HG03354 (cell line): ENCODE results near the gene CHRM2.

Experiments
- ATAC-seq: cut with Tn5 transposase; IDR thresholded peaks from one replicate; pipeline ENCODE4 v1.9.1; 2021; ENCODE audit warnings: mild to moderate bottlenecking; ENCODE audit not compliant: unreplicated experiment, poor library complexity, severe bottlenecking

Gene CHRM2

DNA sequence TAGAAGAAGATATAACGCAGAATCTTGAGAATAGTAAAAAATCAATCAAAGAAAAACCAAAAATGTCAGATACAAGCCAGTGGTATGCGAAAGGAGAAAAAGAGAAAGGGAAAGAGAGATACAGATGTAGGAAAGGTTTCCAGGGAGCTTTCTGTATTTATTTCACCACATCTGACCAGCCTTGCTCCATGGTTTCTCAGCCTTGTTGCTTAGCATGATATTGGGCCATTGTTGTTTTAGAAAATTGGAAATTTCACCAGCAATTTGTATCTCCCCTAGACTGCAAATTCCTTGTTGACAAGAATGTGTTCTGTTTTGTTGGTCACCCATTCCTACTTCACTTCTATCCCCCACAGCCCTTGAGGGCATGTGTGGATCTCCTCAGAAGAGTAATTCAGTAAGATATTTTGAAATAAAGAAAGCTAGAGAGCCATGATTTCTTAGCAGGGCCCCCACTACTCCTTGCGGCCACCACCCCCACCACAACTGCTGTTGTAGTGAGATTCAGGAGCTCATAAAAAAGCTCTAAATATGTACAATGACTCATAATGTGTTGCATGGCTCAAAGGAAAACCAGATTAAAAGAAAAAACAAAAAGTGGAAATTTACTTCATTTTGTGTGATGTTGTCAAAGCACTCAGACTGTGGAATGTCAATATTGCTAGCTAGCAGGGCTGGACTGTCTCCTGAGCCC lies 138.7 kb downstream of the CHRM2 start:
- ATAC-seq = no peak

DNA sequence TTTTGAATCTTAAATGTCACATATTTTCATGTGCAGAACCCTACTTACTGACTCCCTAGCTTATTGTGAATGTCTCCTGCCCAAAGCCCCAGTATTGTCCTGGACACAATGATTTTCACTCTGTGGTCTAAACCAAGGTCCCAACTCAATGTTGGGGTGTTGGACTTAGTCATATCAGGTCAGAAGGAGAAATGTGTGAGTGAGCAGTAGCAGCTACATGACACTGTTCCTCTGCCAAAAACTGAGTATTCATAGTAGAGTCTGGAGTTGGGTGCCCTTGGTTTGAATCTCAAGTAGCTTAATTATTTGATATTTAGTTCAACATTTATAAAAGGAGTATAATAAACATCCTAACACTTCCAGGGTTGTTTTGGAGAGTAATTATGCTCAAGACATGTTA lies 141.0 kb downstream of the CHRM2 start:
- no peak for ATAC-seq

DNA sequence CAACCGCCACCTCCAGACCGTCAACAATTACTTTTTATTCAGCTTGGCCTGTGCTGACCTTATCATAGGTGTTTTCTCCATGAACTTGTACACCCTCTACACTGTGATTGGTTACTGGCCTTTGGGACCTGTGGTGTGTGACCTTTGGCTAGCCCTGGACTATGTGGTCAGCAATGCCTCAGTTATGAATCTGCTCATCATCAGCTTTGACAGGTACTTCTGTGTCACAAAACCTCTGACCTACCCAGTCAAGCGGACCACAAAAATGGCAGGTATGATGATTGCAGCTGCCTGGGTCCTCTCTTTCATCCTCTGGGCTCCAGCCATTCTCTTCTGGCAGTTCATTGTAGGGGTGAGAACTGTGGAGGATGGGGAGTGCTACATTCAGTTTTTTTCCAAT lies 146.6 kb downstream of the CHRM2 start:
- no peak for ATAC-seq

DNA sequence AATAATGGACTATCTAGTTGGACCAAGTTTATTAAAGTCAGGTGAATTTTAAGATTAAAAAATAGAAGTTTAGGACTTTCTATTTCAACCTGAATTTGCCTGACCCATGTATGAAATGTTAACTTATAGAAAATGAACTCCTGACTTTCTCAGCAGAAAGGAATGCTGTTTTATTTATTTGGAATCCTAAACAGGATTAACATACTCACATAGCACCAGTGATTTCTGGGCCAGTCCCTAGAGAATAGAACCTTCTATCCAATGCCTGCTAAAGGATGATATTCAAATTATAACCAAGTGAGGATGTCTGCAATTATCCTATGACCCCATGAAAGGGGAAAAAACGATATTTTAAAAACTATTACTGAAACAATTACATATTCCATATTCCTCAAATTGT lies 148.8 kb downstream of the CHRM2 start:
- no peak for ATAC-seq

DNA sequence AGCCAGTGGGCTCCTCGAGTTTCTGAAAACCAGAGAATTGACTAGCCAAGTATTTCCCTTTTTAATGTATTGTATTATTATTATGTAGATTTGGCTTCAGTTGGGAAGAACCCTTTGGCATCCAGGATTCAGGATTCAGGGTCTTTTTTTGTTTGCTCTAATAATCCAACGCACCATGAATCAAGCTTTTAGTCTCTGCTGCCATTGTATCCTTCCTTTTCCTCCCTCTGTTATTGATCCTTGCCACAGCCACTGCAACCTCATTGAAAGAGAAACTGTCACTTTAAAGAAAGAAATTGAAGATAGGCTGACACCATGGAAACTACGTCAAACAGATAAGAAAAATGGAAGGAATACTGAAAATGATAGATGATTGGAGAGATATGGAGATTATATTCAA lies 150.0 kb downstream of the CHRM2 start:
- no peak for ATAC-seq

DNA sequence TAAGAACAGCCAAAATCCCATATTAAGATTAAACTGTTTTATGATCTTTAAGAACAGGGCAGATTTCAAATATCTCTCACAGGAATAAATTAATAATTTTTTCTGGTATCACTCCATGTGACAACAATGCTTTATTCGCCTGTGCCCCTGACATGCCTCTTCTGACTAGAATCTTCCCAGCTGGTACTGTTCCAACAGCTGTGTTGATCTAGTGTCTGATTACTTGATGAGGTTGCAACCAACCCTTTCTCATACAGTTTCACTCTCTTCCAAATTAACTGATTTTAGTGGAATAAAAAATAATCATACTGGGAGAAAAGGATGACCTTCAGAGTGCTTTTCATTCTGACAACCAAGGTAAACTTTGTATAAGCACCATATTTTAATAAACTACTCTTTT lies 151.9 kb downstream of the CHRM2 start:
- no peak for ATAC-seq

DNA sequence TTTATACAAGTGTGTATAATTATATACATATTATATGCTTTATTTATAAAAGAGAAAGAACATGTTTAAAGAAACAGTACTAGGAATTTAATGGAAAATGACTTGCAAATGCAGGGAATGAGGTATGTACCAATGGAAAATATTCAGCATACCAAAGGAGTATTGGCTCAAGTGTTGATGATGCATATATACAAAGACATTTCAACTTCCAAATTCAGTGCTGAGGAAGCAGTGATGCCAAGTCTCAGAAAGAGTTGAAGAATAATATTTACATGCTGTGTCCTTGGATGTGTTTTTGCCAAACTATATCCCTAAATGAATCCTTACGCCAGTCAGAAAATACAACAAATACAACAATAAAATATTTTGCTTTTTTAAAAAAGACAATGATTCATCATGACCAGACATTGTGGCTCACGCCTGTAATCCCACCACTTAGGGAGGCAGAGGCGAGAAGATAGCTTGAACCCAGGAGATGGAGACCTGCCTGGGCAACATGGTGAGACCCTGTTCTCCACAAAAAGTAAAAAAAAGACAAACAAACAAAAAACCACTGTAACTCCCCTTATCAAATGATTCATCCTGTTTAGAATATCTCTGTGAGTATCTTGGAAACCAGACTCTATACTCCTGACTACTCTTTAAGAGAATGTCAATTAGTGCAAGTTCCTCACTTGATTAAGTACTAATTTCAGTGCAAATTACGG lies 157.2 kb downstream of the CHRM2 start:
- no peak for ATAC-seq

DNA sequence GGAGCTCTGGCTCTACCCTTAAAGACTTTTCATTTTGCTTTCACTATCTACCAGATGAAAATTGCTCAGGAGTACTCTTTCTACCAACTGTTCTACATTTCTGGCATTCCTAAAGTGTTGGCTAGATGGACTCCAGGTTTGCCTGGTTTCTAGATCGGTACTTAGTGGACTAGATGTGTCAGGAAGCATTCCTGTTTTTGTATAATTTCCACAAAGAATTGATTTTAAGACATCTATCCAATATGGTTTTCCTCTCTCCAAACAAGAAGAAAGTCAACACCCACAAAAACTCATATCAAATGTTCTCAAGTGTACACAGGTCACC lies 157.7 kb downstream of the CHRM2 start:
- no peak for ATAC-seq

DNA sequence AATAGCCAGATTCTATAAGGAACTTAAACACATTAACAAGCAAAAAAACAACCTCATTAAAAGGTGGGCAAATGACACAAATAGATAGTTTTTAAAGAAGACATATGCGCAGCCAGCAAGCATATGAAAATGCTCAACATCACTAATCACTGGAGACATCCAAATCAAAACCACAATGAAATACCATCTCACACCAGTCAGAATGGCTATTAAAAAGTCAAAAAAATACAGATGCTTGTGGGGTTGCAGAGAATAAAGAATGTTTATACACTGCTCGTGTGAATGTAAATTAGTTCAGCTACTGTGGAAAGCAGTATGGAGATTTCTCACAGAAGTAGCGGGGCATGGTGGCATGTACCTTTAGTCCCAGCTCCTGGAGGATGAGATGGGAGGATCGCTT lies 164.0 kb downstream of the CHRM2 start:
- ATAC-seq = no peak

DNA sequence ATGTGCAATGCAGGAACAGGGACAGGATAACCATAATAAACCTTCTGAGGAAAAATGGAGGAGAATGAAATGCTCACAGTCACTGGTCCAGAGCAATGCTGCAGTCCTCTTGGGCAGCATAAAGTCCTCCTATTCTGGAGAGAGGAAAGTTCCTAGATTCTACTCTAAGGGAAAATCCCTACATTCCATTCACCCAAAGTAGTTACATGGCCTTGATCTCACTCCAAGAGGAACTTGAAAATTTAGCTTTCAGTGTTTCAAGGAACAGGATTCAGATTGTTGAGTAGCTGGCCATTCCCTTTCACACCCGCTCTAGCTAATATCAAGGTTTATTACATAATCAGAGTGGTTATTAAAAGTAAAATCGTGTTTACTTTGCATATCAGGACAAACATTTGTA lies 168.3 kb downstream of the CHRM2 start:
- no peak for ATAC-seq

DNA sequence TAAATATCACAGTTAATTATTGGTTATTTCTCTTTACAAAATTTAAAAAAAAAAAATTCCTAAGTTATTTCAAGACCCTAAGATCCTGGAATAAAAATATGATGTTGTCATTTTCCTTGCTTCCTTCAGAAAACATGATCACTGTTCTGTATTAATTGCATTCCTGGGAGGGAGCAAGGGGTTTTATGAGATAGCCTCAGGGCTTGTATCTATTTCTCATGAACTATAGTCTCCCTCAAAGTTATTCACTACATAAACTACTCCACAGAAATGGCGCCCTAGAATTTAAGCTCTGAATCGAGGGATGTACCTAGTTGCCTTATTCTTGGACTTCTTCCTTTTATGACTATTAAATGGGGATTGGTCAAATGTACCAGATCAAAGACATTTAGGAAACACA lies 170.3 kb downstream of the CHRM2 start:
- ATAC-seq = no peak

DNA sequence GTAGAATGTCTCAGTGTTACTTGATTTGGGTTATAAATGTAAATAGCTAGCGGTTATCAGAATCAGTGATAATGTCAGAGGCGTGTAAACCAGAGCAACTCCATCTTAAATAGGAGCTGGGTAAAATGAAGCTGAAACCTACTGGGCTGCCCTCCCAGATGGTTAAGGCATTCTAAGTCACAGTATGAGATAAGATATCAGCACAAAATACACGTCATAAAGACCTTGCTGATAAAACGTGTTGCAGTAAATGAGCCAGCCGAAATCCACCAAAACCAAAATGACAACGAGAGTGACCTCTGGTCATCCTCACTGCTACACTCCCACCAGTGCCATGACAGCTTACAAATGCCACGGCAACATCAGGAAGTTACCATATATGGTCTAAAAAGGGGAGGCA lies 172.3 kb downstream of the CHRM2 start:
- ATAC-seq = no peak

DNA sequence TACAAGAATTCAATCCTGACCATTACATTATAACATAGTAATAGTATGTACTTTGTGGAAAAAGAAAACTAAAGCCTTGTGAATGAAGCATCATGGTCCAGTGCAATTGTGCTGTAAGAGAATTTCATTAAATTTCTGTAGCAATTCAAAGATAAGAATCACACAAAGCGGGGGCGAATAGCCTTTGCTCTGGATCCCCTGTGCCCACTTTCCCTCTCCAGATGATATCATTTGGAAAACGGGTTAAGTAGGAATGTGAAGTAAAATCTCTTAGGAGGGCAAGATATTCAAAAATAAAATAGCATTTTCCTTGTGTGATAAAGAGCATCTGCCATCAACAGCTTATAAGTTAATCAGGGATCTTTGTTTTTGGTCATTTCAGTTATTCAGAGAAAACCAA lies 177.1 kb downstream of the CHRM2 start:
- ATAC-seq = no peak

DNA sequence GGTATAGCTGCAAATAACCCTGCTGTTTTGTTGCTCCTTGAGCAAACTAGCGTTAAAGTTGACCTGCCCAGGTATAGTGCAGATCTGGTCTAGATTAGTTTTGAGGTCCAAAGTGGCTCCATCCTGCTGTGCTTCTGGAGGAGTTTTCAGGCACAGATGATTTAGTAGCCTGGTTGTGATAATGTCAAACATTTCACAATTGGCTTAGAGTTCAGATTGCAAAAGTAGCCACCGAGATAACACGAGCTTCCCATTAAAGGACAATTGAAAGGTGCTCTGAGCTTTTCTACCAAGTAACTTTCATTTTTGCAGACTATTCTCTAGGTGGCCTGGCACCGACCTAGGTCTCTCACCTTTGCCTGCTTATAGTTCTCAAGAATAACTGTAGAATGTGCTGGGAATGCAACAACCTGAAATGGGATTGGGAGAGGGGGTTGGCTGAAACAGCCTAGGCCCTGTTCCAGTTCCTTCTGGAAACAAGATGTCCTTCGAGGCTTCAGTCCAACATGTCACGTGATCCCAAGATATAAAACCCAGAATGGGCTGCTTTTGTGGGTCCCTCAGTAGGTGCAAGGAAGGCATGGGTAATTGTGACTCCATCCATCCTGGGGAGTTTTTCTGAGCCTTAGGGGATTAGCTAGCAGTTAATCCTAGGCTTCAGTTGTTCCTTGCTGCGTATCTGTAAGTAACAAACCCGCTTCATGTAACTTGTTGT lies 201.0 kb downstream of the CHRM2 start:
- no peak for ATAC-seq
